Keratinocyte (primary cell): ENCODE measurements around the gene EIF3F.

Experiments
- CTCF ChIP-seq, 3 experiments: IDR thresholded peaks in 1 of 3; conservative IDR thresholded peaks in 1 of 3; optimal IDR thresholded peaks in 1 of 3; 2 replicates in 2 of 3; 3 replicates in 1 of 3; pipeline versions ENCODE3 to v1.5.1; 2011; ENCODE audit warnings: low read length in 3 of 3, mild to moderate bottlenecking in 3 of 3, moderate library complexity in 2 of 3, control low read depth in 1 of 3, inconsistent platforms in 1 of 3; ENCODE audit not compliant: insufficient read depth in 2 of 3; ENCODE audit errors: extremely low read depth in 1 of 3
- EZH2 ChIP-seq: IDR thresholded peaks from one replicate; pipeline ENCODE4 v1.6.1; 2012; ENCODE audit warnings: inconsistent platforms, mild to moderate bottlenecking, low read length, moderate library complexity

- TF ChIP-seq CTCF (optimal IDR thresholded peaks at IDR 0.05 in 1 of 3, IDR thresholded peaks at IDR 0.05 in 1 of 3, conservative IDR thresholded peaks at IDR 0.05 in 1 of 3; ENCODE audit: extremely low read depth in 1 of 3, insufficient read depth in 2 of 3, low read length in 3 of 3) (no peak), EZH2 (no peak)
These were observed 12.7 kb downstream of the EIF3F start for GRCh38 chr11:7999795-8000194.
